WERI-Rb-1 (cell line): ENCODE data around the gene FLT3LG.

Experiments used
- DNase-seq: peaks from one replicate; pipeline ENCODE4 v3.0.0-alpha.2; 2020
- H3K27ac ChIP-seq: fragments of 250-450 bp; sonication (Bioruptor Pico); 2 replicates; pipeline ENCODE4 v1.5.1; 2020; ENCODE audit warnings: mild to moderate bottlenecking, moderate library complexity
- H3K27me3 ChIP-seq: fragments of 250-450 bp; sonication (Bioruptor Pico); 2 replicates; pipeline ENCODE4 v1.5.1; 2021; ENCODE audit warnings: mild to moderate bottlenecking, low read depth, moderate library complexity; ENCODE audit not compliant: insufficient read depth, severe bottlenecking
- H3K36me3 ChIP-seq: fragments of 250-450 bp; sonication (Bioruptor Pico); 2 replicates; pipeline ENCODE4 v1.5.1; 2020; ENCODE audit warnings: mild to moderate bottlenecking, moderate library complexity
- H3K4me3 ChIP-seq: 2 replicates; pipeline ENCODE4 v1.5.1; 2011; ENCODE audit warnings: low read depth, mild to moderate bottlenecking, control low read depth, low read length
- H3K9me3 ChIP-seq: fragments of 250-450 bp; sonication (Bioruptor Pico); 2 replicates; pipeline ENCODE4 v1.5.1; 2021; ENCODE audit warnings: mild to moderate bottlenecking, moderate library complexity; ENCODE audit not compliant: severe bottlenecking
- CTCF ChIP-seq: IDR thresholded peaks from 2 replicates; pipeline ENCODE4 v1.5.1; 2011; ENCODE audit warnings: low read depth, mild to moderate bottlenecking, control low read depth, inconsistent platforms, low read length

Gene FLT3LG

GRCh38 chr19:49490287-49491029 is 16.4 kb downstream of the FLT3LG start:
- peaks cover 2% of the 10 kb centered on the region for H3K9me3 ChIP-seq
- H3K27me3 ChIP-seq = no peaks in the 10 kb centered on the region
- no peak for DNase-seq
- H3K4me3 ChIP-seq = no peak overlapping the region
- peaks cover 61% of the 10 kb centered on the region for H3K36me3 ChIP-seq
- TF ChIP-seq CTCF = no peak
- peak overlapping the region; percentile 97 for H3K27ac ChIP-seq

- Histone ChIP-seq H3K27me3 (no peaks in the 10 kb centered on the region), H3K4me3 (no peak overlapping the region), H3K9me3 (peaks cover 2% of the 10 kb centered on the region), H3K36me3 (peaks cover 61% of the 10 kb centered on the region), H3K27ac (no peak overlapping the region; the same call in 1 of the 2 replicates)
- no peak for TF ChIP-seq CTCF
- no peak for DNase-seq
Measured at GRCh38 chr19:49491030-49491803, 17.2 kb downstream of the FLT3LG start.

- no peak overlapping the region for H3K27ac ChIP-seq
- no peak for TF ChIP-seq CTCF
Measured at GRCh38 chr19:49491804-49492572, 18.0 kb downstream of the FLT3LG start.

GRCh38 chr19:49492573-49493405 is 18.8 kb downstream of the FLT3LG start:
- no peak for DNase-seq
- Histone ChIP-seq H3K4me3 (no peak overlapping the region), H3K9me3 (no peaks in the 10 kb centered on the region), H3K27me3 (no peaks in the 10 kb centered on the region), H3K27ac (peak overlapping the region; percentile 7; the same call in 1 of the 2 replicates), H3K36me3 (peaks cover 73% of the 10 kb centered on the region)
- no peak for TF ChIP-seq CTCF

More at GRCh38 chr19:49491804-49492572, 18.0 kb downstream of the FLT3LG start:
- no peak for DNase-seq
- no peaks in the 10 kb centered on the region for H3K27me3 ChIP-seq
- H3K36me3 ChIP-seq = peaks cover 69% of the 10 kb centered on the region
- H3K9me3 ChIP-seq = no peaks in the 10 kb centered on the region
- H3K4me3 ChIP-seq = no peak overlapping the region

GRCh38 chr19:49496574-49497008 is 22.6 kb downstream of the FLT3LG start:
- no peak for DNase-seq
- no peak for TF ChIP-seq CTCF
- H3K9me3 ChIP-seq = no peaks in the 10 kb centered on the region
- peak overlapping the region; percentile 95 for H3K27ac ChIP-seq
- no peaks in the 10 kb centered on the region for H3K27me3 ChIP-seq
- H3K4me3 ChIP-seq = peak overlapping the region; percentile 99
- peaks cover 61% of the 10 kb centered on the region for H3K36me3 ChIP-seq
